ENCODE results near the gene NCAM1.

- TF ChIP-seq CTCF (conservative IDR thresholded peaks at IDR 0.05; ENCODE audit: low read depth, low read length): peak; percentile 99
- TF ChIP-seq EZH2 (IDR thresholded peaks at IDR 0.05; ENCODE audit: low read length, unreplicated experiment): no peak
- no peak for TF ChIP-seq EZH2phosphoT487 (IDR thresholded peaks at IDR 0.05; ENCODE audit: borderline replicate concordance, low read length)
Measured at GRCh38 chr11:113305440-113306336, 344.5 kb downstream of the NCAM1 start.

Measured in PC-3 (cell line).